Liver (tissue), 3 donors: ENCODE results near the gene SCGB1D4.

Experiments used
- EGR1 ChIP-seq, 2 donors: IDR thresholded peaks; 2 replicates each; pipeline ENCODE4 v1.6.1; 2016 to 2018; ENCODE audit warnings: antibody characterized with exemption in 2 of 2, low read depth in 2 of 2
- RXRA ChIP-seq, 2 donors: IDR thresholded peaks; 2 replicates each; pipeline ENCODE4 v1.6.1; 2017 to 2018; ENCODE audit warnings: antibody characterized with exemption in 2 of 2, mild to moderate bottlenecking in 1 of 2
- SP1 ChIP-seq: IDR thresholded peaks from 2 replicates; pipeline ENCODE4 v1.6.1; 2018; ENCODE audit warnings: antibody characterized with exemption, mild to moderate bottlenecking
- TAF1 ChIP-seq: conservative IDR thresholded peaks from 2 replicates; pipeline ENCODE4 v1.6.1; 2016; ENCODE audit warnings: antibody characterized with exemption, mild to moderate bottlenecking
- YY1 ChIP-seq: IDR thresholded peaks from 2 replicates; pipeline ENCODE4 v1.6.1; 2016; ENCODE audit warnings: antibody characterized with exemption, mild to moderate bottlenecking
- TF ChIP-seq, protein P1 (sequence below): fragments of 150-350 bp; IDR thresholded peaks from 2 replicates; pipeline ENCODE4 v1.5.1; 2017; ENCODE audit warnings: improper control_type of control experiment, low read depth, low read length; ENCODE audit not compliant: missing input control
- TF ChIP-seq, protein P2 (sequence below): IDR thresholded peaks from 2 replicates; pipeline ENCODE4 v1.6.1; 2016; ENCODE audit warnings: antibody characterized with exemption
- TF ChIP-seq, protein P3 (sequence below): IDR thresholded peaks from 2 replicates; pipeline ENCODE4 v1.6.1; 2016; ENCODE audit warnings: antibody characterized with exemption
- TF ChIP-seq, protein P4 (sequence below): IDR thresholded peaks from 2 replicates; pipeline ENCODE4 v1.6.1; 2016; ENCODE audit warnings: antibody characterized with exemption, mild to moderate bottlenecking
- donor health status: healthy.
- donor health status: healthy.

DNA sequence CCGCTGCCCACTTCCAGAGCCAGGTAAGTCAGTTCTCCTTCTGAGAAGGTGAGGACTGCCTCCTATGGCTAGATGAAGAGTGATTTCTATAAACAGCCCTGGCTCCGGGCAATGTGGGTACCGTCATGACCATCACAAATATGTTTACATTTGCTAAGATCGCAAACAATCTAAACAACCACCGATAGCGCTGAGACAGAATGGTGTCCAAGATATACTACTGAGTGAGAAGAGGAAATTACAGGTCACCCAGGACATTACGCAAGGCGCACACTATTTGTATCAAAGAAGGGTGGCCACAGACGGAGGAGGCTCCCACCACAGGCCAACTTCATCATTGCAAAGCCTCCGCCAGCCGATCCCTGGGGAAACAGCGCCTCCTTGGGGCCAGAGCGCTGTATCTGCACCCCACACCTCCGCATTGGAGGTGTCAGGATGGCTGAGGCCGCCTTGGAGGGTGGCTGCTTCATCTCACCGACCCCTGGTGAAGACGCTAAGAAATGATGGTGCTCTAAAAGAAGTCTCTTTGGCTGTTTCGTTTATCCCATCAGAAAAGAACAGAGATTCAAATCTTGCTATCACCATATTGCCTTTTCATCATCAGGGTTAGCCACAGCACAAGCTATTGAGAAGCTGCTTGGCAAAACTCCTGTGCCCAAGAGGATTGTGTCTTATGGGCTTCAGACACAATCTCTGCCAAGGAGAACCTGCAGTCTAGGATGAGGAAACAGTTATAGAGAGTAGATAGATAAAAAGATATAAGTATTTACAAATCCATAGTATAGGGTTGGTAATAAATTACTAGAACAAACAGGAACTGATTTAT lies 26.1 kb upstream of the SCGB1D4 start:
- TF ChIP-seq SP1 (no peak), RXRA (IDR thresholded peaks at IDR 0.05) (no peak), YY1 (no peak), TAF1 (no peak), EGR1 (IDR thresholded peaks at IDR 0.05; ENCODE audit: low read depth in 2 of 2) (no peak)
- TF ChIP-seq, protein P1, sequence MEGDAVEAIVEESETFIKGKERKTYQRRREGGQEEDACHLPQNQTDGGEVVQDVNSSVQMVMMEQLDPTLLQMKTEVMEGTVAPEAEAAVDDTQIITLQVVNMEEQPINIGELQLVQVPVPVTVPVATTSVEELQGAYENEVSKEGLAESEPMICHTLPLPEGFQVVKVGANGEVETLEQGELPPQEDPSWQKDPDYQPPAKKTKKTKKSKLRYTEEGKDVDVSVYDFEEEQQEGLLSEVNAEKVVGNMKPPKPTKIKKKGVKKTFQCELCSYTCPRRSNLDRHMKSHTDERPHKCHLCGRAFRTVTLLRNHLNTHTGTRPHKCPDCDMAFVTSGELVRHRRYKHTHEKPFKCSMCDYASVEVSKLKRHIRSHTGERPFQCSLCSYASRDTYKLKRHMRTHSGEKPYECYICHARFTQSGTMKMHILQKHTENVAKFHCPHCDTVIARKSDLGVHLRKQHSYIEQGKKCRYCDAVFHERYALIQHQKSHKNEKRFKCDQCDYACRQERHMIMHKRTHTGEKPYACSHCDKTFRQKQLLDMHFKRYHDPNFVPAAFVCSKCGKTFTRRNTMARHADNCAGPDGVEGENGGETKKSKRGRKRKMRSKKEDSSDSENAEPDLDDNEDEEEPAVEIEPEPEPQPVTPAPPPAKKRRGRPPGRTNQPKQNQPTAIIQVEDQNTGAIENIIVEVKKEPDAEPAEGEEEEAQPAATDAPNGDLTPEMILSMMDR = peak; percentile 37
- TF ChIP-seq, protein P2, sequence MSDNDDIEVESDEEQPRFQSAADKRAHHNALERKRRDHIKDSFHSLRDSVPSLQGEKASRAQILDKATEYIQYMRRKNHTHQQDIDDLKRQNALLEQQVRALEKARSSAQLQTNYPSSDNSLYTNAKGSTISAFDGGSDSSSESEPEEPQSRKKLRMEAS = no peak
- TF ChIP-seq, protein P3, sequence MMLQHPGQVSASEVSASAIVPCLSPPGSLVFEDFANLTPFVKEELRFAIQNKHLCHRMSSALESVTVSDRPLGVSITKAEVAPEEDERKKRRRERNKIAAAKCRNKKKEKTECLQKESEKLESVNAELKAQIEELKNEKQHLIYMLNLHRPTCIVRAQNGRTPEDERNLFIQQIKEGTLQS = no peak
- TF ChIP-seq, protein P4, sequence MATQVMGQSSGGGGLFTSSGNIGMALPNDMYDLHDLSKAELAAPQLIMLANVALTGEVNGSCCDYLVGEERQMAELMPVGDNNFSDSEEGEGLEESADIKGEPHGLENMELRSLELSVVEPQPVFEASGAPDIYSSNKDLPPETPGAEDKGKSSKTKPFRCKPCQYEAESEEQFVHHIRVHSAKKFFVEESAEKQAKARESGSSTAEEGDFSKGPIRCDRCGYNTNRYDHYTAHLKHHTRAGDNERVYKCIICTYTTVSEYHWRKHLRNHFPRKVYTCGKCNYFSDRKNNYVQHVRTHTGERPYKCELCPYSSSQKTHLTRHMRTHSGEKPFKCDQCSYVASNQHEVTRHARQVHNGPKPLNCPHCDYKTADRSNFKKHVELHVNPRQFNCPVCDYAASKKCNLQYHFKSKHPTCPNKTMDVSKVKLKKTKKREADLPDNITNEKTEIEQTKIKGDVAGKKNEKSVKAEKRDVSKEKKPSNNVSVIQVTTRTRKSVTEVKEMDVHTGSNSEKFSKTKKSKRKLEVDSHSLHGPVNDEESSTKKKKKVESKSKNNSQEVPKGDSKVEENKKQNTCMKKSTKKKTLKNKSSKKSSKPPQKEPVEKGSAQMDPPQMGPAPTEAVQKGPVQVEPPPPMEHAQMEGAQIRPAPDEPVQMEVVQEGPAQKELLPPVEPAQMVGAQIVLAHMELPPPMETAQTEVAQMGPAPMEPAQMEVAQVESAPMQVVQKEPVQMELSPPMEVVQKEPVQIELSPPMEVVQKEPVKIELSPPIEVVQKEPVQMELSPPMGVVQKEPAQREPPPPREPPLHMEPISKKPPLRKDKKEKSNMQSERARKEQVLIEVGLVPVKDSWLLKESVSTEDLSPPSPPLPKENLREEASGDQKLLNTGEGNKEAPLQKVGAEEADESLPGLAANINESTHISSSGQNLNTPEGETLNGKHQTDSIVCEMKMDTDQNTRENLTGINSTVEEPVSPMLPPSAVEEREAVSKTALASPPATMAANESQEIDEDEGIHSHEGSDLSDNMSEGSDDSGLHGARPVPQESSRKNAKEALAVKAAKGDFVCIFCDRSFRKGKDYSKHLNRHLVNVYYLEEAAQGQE = no peak
